Common myeloid progenitor, CD34-positive (primary cell): Measurements from ENCODE around the gene HLA-DRB1.
"Not testable (repeated sequence)": the region's sequence is repeated elsewhere in the genome, so short reads cannot be mapped to it uniquely, and the experiment has no call there.

ENCODE experiments used
- CTCF ChIA-PET: fragments of 350-600 bp; sonication (Branson Sonifier 250); formaldehyde crosslinking; loops from one replicate; lab custom pipeline; 2021; ENCODE audit warnings: antibody characterized with exemption; lab: Charles Lee
- POLR2A ChIA-PET: fragments of 350-600 bp; sonication (Branson Sonifier 250); formaldehyde crosslinking; loops from one replicate; lab custom pipeline; 2021; ENCODE audit warnings: antibody characterized with exemption; lab: Charles Lee
- DNase-seq, 3 donors: peaks; one replicate each; pipeline versions ENCODE4 v3.0.0 to v3.0.0-alpha.2; 2013
- H3K27ac ChIP-seq, 2 experiments: 1 replicate in 1 of 2; 2 replicates in 1 of 2; pipeline ENCODE4 v1.7.0; 2013; ENCODE audit warnings: inconsistent platforms in 2 of 2, low read length in 2 of 2, mild to moderate bottlenecking in 2 of 2, low read depth in 1 of 2, moderate library complexity in 1 of 2; ENCODE audit not compliant: severe bottlenecking in 2 of 2, insufficient read depth in 1 of 2, poor library complexity in 1 of 2
- H3K27me3 ChIP-seq, 5 experiments: replicated peaks in 2 of 5; 1 replicate in 3 of 5; 2 replicates in 2 of 5; pipeline versions ENCODE4 v1.6.1 to v1.7.0; 2013; ENCODE audit warnings: low read length in 4 of 5, mild to moderate bottlenecking in 2 of 5, moderate library complexity in 2 of 5, inconsistent platforms in 1 of 5; ENCODE audit not compliant: insufficient read depth in 5 of 5, control insufficient read depth in 4 of 5
- H3K36me3 ChIP-seq, 4 experiments: 1 replicate in 2 of 4; 2 replicates in 2 of 4; pipeline versions ENCODE4 v1.6.1 to v1.7.0; 2013; ENCODE audit warnings: low read length in 3 of 4, control low read depth in 1 of 4, mild to moderate bottlenecking in 1 of 4; ENCODE audit not compliant: control insufficient read depth in 4 of 4, insufficient read depth in 4 of 4
- H3K4me1 ChIP-seq, 4 experiments: 1 replicate in 3 of 4; 2 replicates in 1 of 4; pipeline versions ENCODE4 v1.6.1 to v1.7.1; 2013; ENCODE audit warnings: low read length in 3 of 4, mild to moderate bottlenecking in 3 of 4, control low read depth in 1 of 4, inconsistent platforms in 1 of 4, moderate library complexity in 1 of 4; ENCODE audit not compliant: control insufficient read depth in 4 of 4, insufficient read depth in 4 of 4; ENCODE audit errors: control extremely low read depth in 1 of 4
- H3K4me3 ChIP-seq, 7 experiments: 1 replicate in 4 of 7; 2 replicates in 3 of 7; pipeline versions ENCODE4 v1.5.1 to v1.7.0; 2013; ENCODE audit warnings: mild to moderate bottlenecking in 7 of 7, low read length in 6 of 7, moderate library complexity in 6 of 7, inconsistent platforms in 2 of 7, low read depth in 2 of 7, control low read depth in 1 of 7; ENCODE audit not compliant: insufficient read depth in 4 of 7, control insufficient read depth in 1 of 7; ENCODE audit errors: extremely low read depth in 1 of 7
- H3K9me3 ChIP-seq, 5 experiments: 1 replicate in 4 of 5; 2 replicates in 1 of 5; pipeline versions ENCODE4 v1.6.1 to v1.7.1; 2013; ENCODE audit warnings: low read length in 4 of 5, mild to moderate bottlenecking in 2 of 5, inconsistent platforms in 1 of 5, low read depth in 1 of 5, moderate library complexity in 1 of 5; ENCODE audit not compliant: control insufficient read depth in 4 of 5, insufficient read depth in 2 of 5; ENCODE audit errors: control extremely low read depth in 1 of 5
- WGBS: methylation state at CpG from one replicate; pipeline ENCODE4 v1.1.5; 2013; ENCODE audit not compliant: insufficient coverage; 5-methylcytosine and 5-hydroxymethylcytosine counted together

HLA-DRB1 gene

GRCh38 chr6:32530431-32530793 is 59.2 kb downstream of the HLA-DRB1 start:
- H3K27me3 ChIP-seq, H3K27ac ChIP-seq, CTCF ChIA-PET, H3K9me3 ChIP-seq, POLR2A ChIA-PET, H3K36me3 ChIP-seq: not testable (repeated sequence)
- WGBS: 0% methylated on average over 2 of the region's 3 CpGs
- Histone ChIP-seq H3K4me1 (peaks cover 0 to 14% (median under 1%) of the 10 kb centered on the region in 4 experiments), H3K4me3 (peak overlapping the region in 1 of 7 experiments; percentile 71)
- peak in 1 of 3 donors; percentile 15 for DNase-seq

- POLR2A ChIA-PET: no interaction called here
- Histone ChIP-seq H3K36me3 (no peaks in the 10 kb centered on the region), H3K9me3 (no peaks in the 10 kb centered on the region), H3K4me3 (peak within 1 kb of the TSS; percentile 15 to 73 (median 65)), H3K27me3 (no peaks in the 10 kb centered on the region), H3K4me1 (peaks cover 0 to 14% (median under 1%) of the 10 kb centered on the region in 4 experiments), H3K27ac (peak within 1 kb of the TSS; percentile 28 to 55)
- peak; percentile 51 to 82 (median 73) for DNase-seq
- WGBS: no CpG with 5 or more reads among the region's 4 CpGs
- CTCF ChIA-PET: no interaction called here
Observed at GRCh38 chr6:32529697-32530430, 59.8 kb downstream of the HLA-DRB1 start, which contains the start of gene HLA-DRB5. Gene HLA-DRB5, minus strand, starts transcription at chr6:32530287. Its CDS starts 63 bp downstream, at chr6:32530224.
